GM19372 (cell line): Measurements from ENCODE around the gene SAA4.
"Not testable (repeated sequence)": the region's sequence is repeated elsewhere in the genome, so short reads cannot be mapped to it uniquely, and the experiment has no call there.

Experiments used
- ATAC-seq: cut with Tn5 transposase; IDR thresholded peaks from one replicate; pipeline ENCODE4 v1.9.1; 2021; ENCODE audit warnings: mild to moderate bottlenecking, low read depth, moderate library complexity; ENCODE audit not compliant: unreplicated experiment

Gene SAA4

GRCh38 chr11:18193010-18193409 is 43.6 kb downstream of the SAA4 start:
- no peak for ATAC-seq

DNA sequence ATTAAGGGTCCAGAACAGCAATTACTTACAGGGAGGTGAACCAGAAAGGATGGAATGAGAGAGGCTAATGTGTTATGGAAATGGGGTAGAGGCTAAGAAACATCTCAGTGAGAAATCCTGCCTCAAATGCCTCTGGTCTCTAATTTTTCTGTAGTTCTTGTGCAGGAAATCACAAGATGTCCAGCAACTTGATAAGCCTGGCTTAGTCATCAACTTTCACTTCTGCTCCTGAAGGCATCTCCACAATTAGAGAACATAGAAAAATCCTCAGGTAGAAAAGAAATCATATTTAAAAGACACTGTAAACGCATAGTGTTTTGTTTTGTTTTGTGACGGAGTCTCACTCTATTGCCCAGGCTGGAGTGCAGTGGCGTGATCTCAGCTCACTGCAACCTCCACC is 45.2 kb downstream of the SAA4 start:
- ATAC-seq = no peak

DNA sequence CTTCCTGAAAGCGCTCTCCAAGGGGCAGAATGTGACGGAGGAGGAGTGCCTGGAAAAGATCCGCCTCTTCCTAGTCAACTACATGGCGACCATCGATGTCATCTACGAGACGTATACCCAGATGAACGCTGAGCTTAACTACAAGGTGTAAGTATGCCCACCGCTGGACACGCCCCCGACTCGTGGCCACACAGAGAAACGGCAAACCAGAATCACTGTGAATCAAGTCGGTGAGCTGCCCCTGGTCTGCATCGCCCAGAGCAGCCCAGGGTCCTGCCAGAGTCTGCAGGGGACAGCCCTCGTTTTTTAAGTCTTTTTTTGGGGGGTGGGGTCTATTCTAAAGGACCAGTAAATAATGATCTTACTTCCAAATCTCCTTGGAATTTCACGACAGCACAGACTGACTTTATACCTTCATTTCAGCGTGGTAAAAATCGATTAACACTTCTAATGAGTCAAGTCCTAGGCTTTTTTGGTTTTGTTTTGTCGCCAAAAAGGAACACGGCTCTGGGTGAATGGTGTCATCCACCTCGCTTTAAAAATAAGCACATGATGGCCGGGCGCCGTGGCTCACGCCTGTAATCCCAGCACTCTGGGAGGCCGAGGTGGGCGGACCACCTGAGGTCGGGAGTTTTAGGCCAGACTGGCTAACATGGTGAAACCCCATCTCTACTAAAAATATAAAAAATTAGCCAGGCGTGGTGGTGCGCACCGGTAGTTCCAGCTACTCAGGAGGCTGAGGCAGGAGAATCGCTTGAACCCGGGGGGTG is 46.9 kb downstream of the SAA4 start:
- ATAC-seq = not testable (repeated sequence)

DNA sequence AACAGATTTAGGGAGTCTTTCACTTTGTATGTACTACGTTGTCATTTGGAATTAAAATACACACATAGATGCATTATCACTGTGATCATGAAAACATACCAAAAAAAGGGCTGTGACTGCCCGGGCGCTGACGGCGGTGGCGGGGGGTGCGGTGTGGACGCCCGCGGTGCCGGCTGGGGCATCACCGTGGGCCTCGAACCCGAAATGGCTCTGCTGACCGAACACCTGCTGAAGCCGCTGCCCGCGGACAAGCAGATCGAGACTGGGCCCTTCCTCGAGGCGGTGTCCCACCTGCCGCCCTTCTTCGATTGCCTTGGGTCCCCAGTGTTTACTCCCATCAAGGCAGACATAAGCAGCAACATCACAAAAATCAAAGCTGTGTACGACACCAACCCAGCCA is 47.8 kb downstream of the SAA4 start:
- no peak for ATAC-seq
